GM23248 (cell line): ENCODE results near the gene WFDC1. TPM values are rescaled to one million over a fixed set of nuclear protein-coding genes. Genes with fewer than 3 reads are reported as not detected.

Source experiments
- DNase-seq: peaks from one replicate; pipeline ENCODE4 v3.0.0-alpha.2; 2015
- H2AFZ ChIP-seq: fragments of 200-600 bp; sonication (generic); 2 replicates; pipeline ENCODE4 v1.6.1; 2016; ENCODE audit warnings: antibody characterized with exemption
- H3F3A ChIP-seq: fragments of 200-600 bp; sonication (generic); 2 replicates; pipeline ENCODE4 v1.6.1; 2016; ENCODE audit warnings: mild to moderate bottlenecking, antibody characterized with exemption, mixed run types; ENCODE audit not compliant: insufficient read depth
- H3K27ac ChIP-seq: fragments of 200-600 bp; sonication (generic); 2 replicates; pipeline ENCODE4 v1.5.1; 2016; ENCODE audit warnings: mild to moderate bottlenecking
- H3K27me3 ChIP-seq: fragments of 200-600 bp; sonication (generic); replicated peaks from 2 replicates; pipeline ENCODE4 v1.6.1; 2016; ENCODE audit warnings: mild to moderate bottlenecking; ENCODE audit not compliant: insufficient read depth
- H3K36me3 ChIP-seq: fragments of 200-600 bp; sonication (generic); 2 replicates; pipeline ENCODE4 v1.6.1; 2016; ENCODE audit warnings: low read depth, mild to moderate bottlenecking
- H3K4me1 ChIP-seq: fragments of 200-600 bp; sonication (generic); 2 replicates; pipeline ENCODE4 v1.6.1; 2016; ENCODE audit warnings: mild to moderate bottlenecking; ENCODE audit not compliant: insufficient read depth
- H3K4me2 ChIP-seq: fragments of 200-600 bp; sonication (generic); one replicate; pipeline ENCODE4 v1.6.1; 2016; ENCODE audit warnings: mild to moderate bottlenecking; ENCODE audit not compliant: unreplicated experiment
- H3K4me3 ChIP-seq: fragments of 200-600 bp; sonication (generic); 2 replicates; pipeline ENCODE4 v1.5.1; 2016; ENCODE audit warnings: mild to moderate bottlenecking
- H3K79me2 ChIP-seq: fragments of 200-600 bp; sonication (generic); 2 replicates; pipeline ENCODE4 v1.6.1; 2016; ENCODE audit warnings: mild to moderate bottlenecking; ENCODE audit not compliant: insufficient read depth
- H3K9ac ChIP-seq: fragments of 200-600 bp; sonication (generic); 2 replicates; pipeline ENCODE4 v1.6.1; 2016; ENCODE audit warnings: mild to moderate bottlenecking
- H3K9me2 ChIP-seq: fragments of 200-600 bp; sonication (generic); 2 replicates; pipeline ENCODE4 v1.6.1; 2016; ENCODE audit warnings: mixed run types, mild to moderate bottlenecking, moderate library complexity; ENCODE audit not compliant: insufficient read depth
- H3K9me3 ChIP-seq: fragments of 200-600 bp; sonication (generic); one replicate; pipeline ENCODE4 v1.6.1; 2017; ENCODE audit warnings: low read depth
- H4K20me1 ChIP-seq: fragments of 200-600 bp; sonication (generic); 2 replicates; pipeline ENCODE4 v1.6.0; 2016; ENCODE audit not compliant: insufficient read depth
- EZH2 ChIP-seq: fragments of 200-600 bp; sonication (generic); IDR thresholded peaks from 2 replicates; pipeline ENCODE4 v1.6.1; 2018; ENCODE audit warnings: antibody characterized with exemption, mild to moderate bottlenecking; ENCODE audit not compliant: insufficient read depth, poor library complexity, severe bottlenecking
- EZH2phosphoT487 ChIP-seq: fragments of 200-600 bp; sonication (generic); IDR thresholded peaks from 2 replicates; pipeline ENCODE4 v1.6.1; 2018; ENCODE audit warnings: antibody characterized with exemption, moderate library complexity, mild to moderate bottlenecking, low read depth; ENCODE audit not compliant: insufficient read depth
- WGBS, 2 experiments: methylation state at CpG; one replicate each; pipeline ENCODE4 v1.1.6; 2015 to 2017; ENCODE audit warnings: low lambda C conversion rate in 2 of 2, low coverage in 1 of 2; ENCODE audit errors: missing lambda C conversion rate in 2 of 2; 5-methylcytosine and 5-hydroxymethylcytosine counted together
- in situ Hi-C: fragments of 300-500 bp; cut with MboI; formaldehyde crosslinking; loops from 2 replicates; pipeline ENCODE4 v1.15.0; 2020
- polyA plus RNA-seq: library from polyadenylated mRNA; unstranded; fragments of >200 nt; fragmentation: Nextera tagmentation; extraction: Ambion mirVana; gene quantifications from 2 replicates; pipeline ENCODE4 v1.2.1, GENCODE V29; 2016
- total RNA-seq: library from RNA; depleted of rRNA; stranded (reverse); fragments of >200 nt; shearing (Covaris generic); gene quantifications from 2 replicates; pipeline ENCODE4 v1.2.3, GENCODE V29; 2014

The WFDC1 gene
- total and polyA plus RNA-seq, 2 experiments from 2014 or later = 0.35 to 0.76 TPM

GRCh38 chr16:84247844-84248243 is 46.8 kb upstream of the WFDC1 start:
- H3K4me2 ChIP-seq = no peak overlapping the region
- H3K4me1 ChIP-seq = peaks cover 6% of the 10 kb centered on the region; the same call in 1 of the 2 replicates
- no peak overlapping the region for H2AFZ ChIP-seq
- WGBS, 2 experiments = 68 to 70% methylated on average over 5 of the region's 5 CpGs
- no peaks in the 10 kb centered on the region for H3K9me2 ChIP-seq
- H3K4me3 ChIP-seq = no peak overlapping the region
- in situ Hi-C loops = no loop called here
- H3F3A ChIP-seq = no peaks in the 10 kb centered on the region
- H3K27ac ChIP-seq = no peak overlapping the region
- H3K9ac ChIP-seq = no peak overlapping the region
- no peaks in the 10 kb centered on the region for H3K9me3 ChIP-seq
- peak; percentile 68 for DNase-seq
- no peaks in the 10 kb centered on the region for H3K79me2 ChIP-seq
- peaks cover 14% of the 10 kb centered on the region; the same call in 1 of the 2 replicates for H3K27me3 ChIP-seq
- H4K20me1 ChIP-seq = no peaks in the 10 kb centered on the region
- no peaks in the 10 kb centered on the region for H3K36me3 ChIP-seq
- TF ChIP-seq EZH2 (no peak), EZH2phosphoT487 (no peak)

GRCh38 chr16:84252184-84252583 is 42.5 kb upstream of the WFDC1 start:
- H3K36me3 ChIP-seq = no peaks in the 10 kb centered on the region
- H3F3A ChIP-seq = no peaks in the 10 kb centered on the region
- no peak overlapping the region for H2AFZ ChIP-seq
- H3K79me2 ChIP-seq = no peaks in the 10 kb centered on the region
- H3K27ac ChIP-seq = no peak overlapping the region
- no peaks in the 10 kb centered on the region for H4K20me1 ChIP-seq
- H3K4me3 ChIP-seq = no peak overlapping the region
- no peak for TF ChIP-seq EZH2phosphoT487
- TF ChIP-seq EZH2 = no peak
- no peak overlapping the region for H3K4me2 ChIP-seq
- no peaks in the 10 kb centered on the region for H3K9me3 ChIP-seq
- in situ Hi-C loops = no loop called here
- peaks cover 5% of the 10 kb centered on the region; the same call in 1 of the 2 replicates for H3K4me1 ChIP-seq
- no peak for DNase-seq
- no peaks in the 10 kb centered on the region for H3K9me2 ChIP-seq
- no peak overlapping the region for H3K9ac ChIP-seq
- 29 to 37% methylated on average over 7 of the region's 7 CpGs for WGBS, 2 experiments
- peaks cover 47% of the 10 kb centered on the region for H3K27me3 ChIP-seq

- no peaks in the 10 kb centered on the region for H3K36me3 ChIP-seq
These were observed 41.5 kb upstream of the WFDC1 start for GRCh38 chr16:84253173-84253572.

GRCh38 chr16:84254062-84254461 is 40.6 kb upstream of the WFDC1 start:
- Histone ChIP-seq H4K20me1 (no peaks in the 10 kb centered on the region), H3K9me2 (no peaks in the 10 kb centered on the region), H3K9ac (no peak overlapping the region), H3K27ac (no peak overlapping the region), H3K27me3 (peaks cover 51% of the 10 kb centered on the region), H3K4me1 (no peaks in the 10 kb centered on the region), H3K4me2 (no peak overlapping the region), H3K79me2 (no peaks in the 10 kb centered on the region), H3K9me3 (no peaks in the 10 kb centered on the region), H3K4me3 (no peak overlapping the region), H2AFZ (no peak overlapping the region), H3F3A (no peaks in the 10 kb centered on the region), H3K36me3 (no peaks in the 10 kb centered on the region)
- DNase-seq = no peak
- in situ Hi-C loops = no loop called here
- no peak for TF ChIP-seq EZH2
- TF ChIP-seq EZH2phosphoT487 = no peak
- WGBS, 2 experiments = 30 to 46% methylated on average over 4 of the region's 4 CpGs

More at GRCh38 chr16:84253173-84253572, 41.5 kb upstream of the WFDC1 start:
- Histone ChIP-seq H3K9me3 (no peaks in the 10 kb centered on the region), H3K27me3 (peaks cover 51% of the 10 kb centered on the region), H3K27ac (no peak overlapping the region), H3F3A (no peaks in the 10 kb centered on the region), H3K4me2 (no peak overlapping the region), H3K9me2 (no peaks in the 10 kb centered on the region), H2AFZ (no peak overlapping the region), H4K20me1 (no peaks in the 10 kb centered on the region), H3K4me1 (no peaks in the 10 kb centered on the region), H3K79me2 (no peaks in the 10 kb centered on the region), H3K4me3 (no peak overlapping the region), H3K9ac (no peak overlapping the region)
- DNase-seq = no peak
- in situ Hi-C loops = no loop called here
- TF ChIP-seq EZH2 (no peak), EZH2phosphoT487 (no peak)
- WGBS, 2 experiments = 55 to 58% methylated on average over 4 of the region's 4 CpGs
